PFSK-1 (cell line): ENCODE measurements around the gene OSBPL8.

Experiments used
- FOXP2 ChIP-seq: optimal IDR thresholded peaks from 2 replicates; pipeline ENCODE3; 2011; ENCODE audit warnings: borderline replicate concordance, control low read depth, inconsistent platforms; ENCODE audit not compliant: insufficient read depth; ENCODE audit errors: extremely low read length, extremely low read depth
- POLR2AphosphoS5 ChIP-seq: IDR thresholded peaks from 2 replicates; pipeline ENCODE4 v1.6.1; 2012; ENCODE audit warnings: low read depth, mild to moderate bottlenecking, control low read depth, low read length, moderate library complexity
- SIN3A ChIP-seq: IDR thresholded peaks from 2 replicates; pipeline ENCODE4 v1.6.1; 2012; ENCODE audit warnings: mild to moderate bottlenecking, low read length, moderate library complexity, borderline replicate concordance; ENCODE audit not compliant: insufficient read depth
- TAF1 ChIP-seq: IDR thresholded peaks from 2 replicates; pipeline ENCODE4 v1.6.1; 2012; ENCODE audit warnings: low read length, control low read depth, borderline replicate concordance; ENCODE audit not compliant: insufficient read depth
- TF ChIP-seq, protein P1 (sequence below), 2 experiments: IDR thresholded peaks; 2 replicates each; pipeline versions ENCODE4 v1.6.1 to v1.8.0; 2011 to 2012; ENCODE audit warnings: low read depth in 2 of 2, low read length in 2 of 2, control low read depth in 1 of 2, inconsistent platforms in 1 of 2, mild to moderate bottlenecking in 1 of 2, moderate library complexity in 1 of 2; ENCODE audit not compliant: insufficient read depth in 1 of 2

The OSBPL8 gene

DNA sequence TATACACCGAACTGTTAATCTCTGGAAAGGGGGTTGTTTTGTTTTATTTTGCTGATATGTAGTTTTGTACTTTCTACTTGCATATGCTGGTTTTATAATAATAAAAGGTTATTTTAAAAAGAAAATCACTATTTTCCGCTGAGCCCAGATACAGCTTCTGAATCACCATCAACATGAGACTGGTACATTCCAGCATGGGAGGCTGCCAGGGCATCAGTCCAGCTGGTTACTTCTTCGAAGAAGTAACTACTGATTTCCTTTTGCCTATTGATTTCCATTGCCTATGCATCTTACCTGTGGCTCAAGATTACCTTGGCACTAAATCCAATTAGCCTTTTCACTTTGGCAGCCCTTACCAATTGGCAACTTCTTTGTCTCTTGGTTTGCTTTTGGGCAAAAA lies 11.7 kb upstream of the OSBPL8 start:
- TF ChIP-seq FOXP2 = no peak
- TF ChIP-seq, protein P1, sequence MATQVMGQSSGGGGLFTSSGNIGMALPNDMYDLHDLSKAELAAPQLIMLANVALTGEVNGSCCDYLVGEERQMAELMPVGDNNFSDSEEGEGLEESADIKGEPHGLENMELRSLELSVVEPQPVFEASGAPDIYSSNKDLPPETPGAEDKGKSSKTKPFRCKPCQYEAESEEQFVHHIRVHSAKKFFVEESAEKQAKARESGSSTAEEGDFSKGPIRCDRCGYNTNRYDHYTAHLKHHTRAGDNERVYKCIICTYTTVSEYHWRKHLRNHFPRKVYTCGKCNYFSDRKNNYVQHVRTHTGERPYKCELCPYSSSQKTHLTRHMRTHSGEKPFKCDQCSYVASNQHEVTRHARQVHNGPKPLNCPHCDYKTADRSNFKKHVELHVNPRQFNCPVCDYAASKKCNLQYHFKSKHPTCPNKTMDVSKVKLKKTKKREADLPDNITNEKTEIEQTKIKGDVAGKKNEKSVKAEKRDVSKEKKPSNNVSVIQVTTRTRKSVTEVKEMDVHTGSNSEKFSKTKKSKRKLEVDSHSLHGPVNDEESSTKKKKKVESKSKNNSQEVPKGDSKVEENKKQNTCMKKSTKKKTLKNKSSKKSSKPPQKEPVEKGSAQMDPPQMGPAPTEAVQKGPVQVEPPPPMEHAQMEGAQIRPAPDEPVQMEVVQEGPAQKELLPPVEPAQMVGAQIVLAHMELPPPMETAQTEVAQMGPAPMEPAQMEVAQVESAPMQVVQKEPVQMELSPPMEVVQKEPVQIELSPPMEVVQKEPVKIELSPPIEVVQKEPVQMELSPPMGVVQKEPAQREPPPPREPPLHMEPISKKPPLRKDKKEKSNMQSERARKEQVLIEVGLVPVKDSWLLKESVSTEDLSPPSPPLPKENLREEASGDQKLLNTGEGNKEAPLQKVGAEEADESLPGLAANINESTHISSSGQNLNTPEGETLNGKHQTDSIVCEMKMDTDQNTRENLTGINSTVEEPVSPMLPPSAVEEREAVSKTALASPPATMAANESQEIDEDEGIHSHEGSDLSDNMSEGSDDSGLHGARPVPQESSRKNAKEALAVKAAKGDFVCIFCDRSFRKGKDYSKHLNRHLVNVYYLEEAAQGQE (IDR thresholded peaks at IDR 0.05; ENCODE audit: insufficient read depth in 1 of 2, low read depth in 2 of 2, low read length in 2 of 2) = no peak
- no peak for TF ChIP-seq POLR2AphosphoS5
- TF ChIP-seq TAF1 = no peak
- TF ChIP-seq SIN3A = no peak

DNA sequence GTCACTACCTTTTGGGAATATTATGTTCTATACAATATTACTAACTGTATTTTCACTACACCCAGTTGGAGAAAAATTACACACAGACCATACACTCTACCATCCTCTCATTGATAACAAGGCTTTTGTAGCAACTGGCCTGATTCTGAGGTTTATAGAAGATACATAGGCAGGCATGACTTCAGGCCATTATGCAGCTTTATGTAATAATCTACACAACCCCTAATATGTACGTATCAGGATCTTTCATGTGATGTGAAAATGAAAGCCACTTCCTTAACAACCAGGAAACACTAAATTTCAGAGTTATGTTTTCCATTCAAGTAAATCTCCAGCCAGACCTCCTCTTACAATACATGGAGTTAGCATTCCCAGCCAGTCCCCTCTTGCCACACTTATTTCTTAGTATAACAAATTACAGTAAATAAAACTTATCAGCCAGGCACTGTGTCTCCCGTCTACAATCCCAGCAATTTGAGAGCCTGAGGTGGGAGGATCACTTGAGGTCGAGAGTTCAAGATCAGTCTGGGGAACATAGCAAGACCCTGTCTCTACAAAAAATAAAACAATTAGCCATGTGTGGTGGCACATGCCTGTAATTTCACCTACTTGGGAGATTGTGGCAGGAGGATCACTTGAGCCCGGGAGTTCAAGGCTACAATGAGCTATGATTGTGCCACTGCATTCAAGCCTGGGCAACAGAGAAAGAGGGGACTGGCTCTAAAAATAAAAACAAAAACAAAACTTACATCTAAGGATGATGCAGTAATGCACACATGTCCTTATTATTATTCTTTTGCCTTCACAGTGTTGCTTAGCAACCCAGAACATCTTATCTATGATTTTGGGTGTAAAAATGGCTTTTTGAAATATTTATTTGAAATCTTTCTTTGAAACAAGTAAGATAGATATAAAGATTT lies 10.4 kb upstream of the OSBPL8 start:
- TF ChIP-seq POLR2AphosphoS5 (no peak), TAF1 (no peak), FOXP2 (no peak), SIN3A (no peak)
- TF ChIP-seq, protein P1 (IDR thresholded peaks at IDR 0.05; ENCODE audit: insufficient read depth in 1 of 2, low read depth in 2 of 2, low read length in 2 of 2) = no peak

DNA sequence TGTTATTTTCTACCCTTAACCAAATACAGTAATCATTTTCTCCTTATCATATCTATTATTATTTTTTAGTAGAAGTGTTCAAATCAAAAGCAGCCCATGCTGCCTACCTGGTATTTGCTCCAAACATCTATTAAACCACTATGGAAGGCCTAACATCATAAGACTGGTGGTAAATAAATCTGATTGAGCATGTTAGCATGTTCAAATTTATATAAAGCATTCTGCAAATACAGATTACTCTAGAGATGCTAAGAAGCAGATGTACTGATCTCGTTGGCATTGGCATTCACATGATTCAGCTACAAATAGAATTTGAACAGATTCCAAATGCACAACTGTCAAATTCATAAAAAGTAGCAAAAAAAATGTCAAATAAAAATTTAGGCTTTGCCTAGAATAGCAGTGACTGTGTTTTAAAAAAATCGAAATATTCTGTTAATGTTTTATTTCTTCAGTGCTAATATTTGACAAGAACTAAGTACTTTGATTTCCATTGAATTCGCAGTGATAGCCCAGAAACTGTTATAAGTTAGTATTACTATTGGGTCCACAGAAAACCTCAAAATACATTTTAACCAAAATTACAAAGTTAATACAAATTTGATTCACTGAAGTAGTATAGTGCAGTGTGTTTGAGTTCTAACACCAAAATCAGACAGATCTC lies 9.4 kb upstream of the OSBPL8 start:
- TF ChIP-seq, protein P1 (IDR thresholded peaks at IDR 0.05; ENCODE audit: insufficient read depth in 1 of 2, low read depth in 2 of 2, low read length in 2 of 2) = no peak
- TF ChIP-seq TAF1 (no peak), SIN3A (no peak), POLR2AphosphoS5 (no peak), FOXP2 (no peak)

DNA sequence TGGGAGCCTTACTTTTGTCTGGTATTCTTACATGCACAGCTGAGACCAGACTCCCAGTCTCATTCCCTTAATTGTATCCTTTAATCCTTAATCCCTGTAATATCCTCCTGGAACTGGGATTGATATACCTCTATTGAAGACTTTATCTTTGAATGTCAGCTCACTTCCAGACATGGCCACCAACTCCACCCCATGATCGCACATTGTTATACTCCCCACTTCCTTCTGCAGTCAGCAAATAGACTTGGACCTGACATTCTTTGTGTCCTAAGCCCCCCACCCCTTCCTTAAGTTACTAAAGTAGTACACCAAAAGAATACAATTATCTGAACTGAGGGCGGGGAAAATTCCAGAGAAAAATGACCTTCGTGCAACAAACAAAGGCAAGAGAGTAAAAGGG lies 8.6 kb upstream of the OSBPL8 start:
- TF ChIP-seq, protein P1 (IDR thresholded peaks at IDR 0.05; ENCODE audit: insufficient read depth in 1 of 2, low read depth in 2 of 2, low read length in 2 of 2) = no peak
- no peak for TF ChIP-seq SIN3A
- TF ChIP-seq TAF1 = no peak
- no peak for TF ChIP-seq POLR2AphosphoS5
- TF ChIP-seq FOXP2 = no peak
